GM23338 (cell line): Measurements from ENCODE around the gene CCIN. TPM values are rescaled to one million over a fixed set of nuclear protein-coding genes. Genes with fewer than 3 reads are reported as not detected.

ENCODE experiments used
- ATAC-seq: fragments of 200-7000 bp; cut with Tn5 transposase; 3 replicates; pipeline ENCODE4 v1.9.1; 2020
- DNase-seq: peaks from one replicate; pipeline ENCODE4 v3.0.0-alpha.2; 2015; ENCODE audit warnings: low spot score
- H2AFZ ChIP-seq: fragments of 200-600 bp; sonication (generic); 2 replicates; pipeline ENCODE4 v1.8.0; 2016; ENCODE audit warnings: antibody characterized with exemption, mild to moderate bottlenecking, moderate library complexity
- H3F3A ChIP-seq: fragments of 200-600 bp; sonication (generic); replicated peaks from 2 replicates; pipeline ENCODE4 v1.8.0; 2017; ENCODE audit warnings: antibody characterized with exemption, mixed run types, low read depth
- H3K27ac ChIP-seq: fragments of 200-600 bp; sonication (generic); 2 replicates; pipeline ENCODE4 v1.6.1; 2016; ENCODE audit warnings: low read depth
- H3K27me3 ChIP-seq: fragments of 200-600 bp; sonication (generic); 2 replicates; pipeline ENCODE4 v1.8.0; 2016; ENCODE audit warnings: mild to moderate bottlenecking, mixed run types, moderate library complexity; ENCODE audit not compliant: insufficient read depth
- H3K36me3 ChIP-seq: fragments of 200-600 bp; sonication (generic); 2 replicates; pipeline ENCODE4 v1.8.0; 2016; ENCODE audit warnings: mild to moderate bottlenecking; ENCODE audit not compliant: insufficient read depth
- H3K4me1 ChIP-seq: fragments of 200-600 bp; sonication (generic); 2 replicates; pipeline ENCODE4 v1.8.0; 2016; ENCODE audit warnings: mild to moderate bottlenecking, moderate library complexity; ENCODE audit not compliant: insufficient read depth
- H3K4me2 ChIP-seq: fragments of 200-600 bp; sonication (generic); 2 replicates; pipeline ENCODE4 v1.7.1; 2017; ENCODE audit warnings: mixed run types
- H3K4me3 ChIP-seq: fragments of 200-600 bp; sonication (generic); 2 replicates; pipeline ENCODE4 v1.6.1; 2016; ENCODE audit warnings: mixed run types
- H3K79me2 ChIP-seq: fragments of 200-600 bp; sonication (generic); replicated peaks from 2 replicates; pipeline ENCODE4 v1.8.0; 2017; ENCODE audit warnings: mild to moderate bottlenecking; ENCODE audit not compliant: insufficient read depth
- H3K9me2 ChIP-seq: fragments of 200-600 bp; sonication (generic); 2 replicates; pipeline ENCODE4 v1.8.0; 2017; ENCODE audit not compliant: insufficient read depth
- H4K20me1 ChIP-seq: fragments of 200-600 bp; sonication (generic); replicated peaks from 2 replicates; pipeline ENCODE4 v1.8.0; 2017; ENCODE audit warnings: mild to moderate bottlenecking; ENCODE audit not compliant: insufficient read depth
- H3K27ac Mint-ChIP-seq: 2 replicates; pipeline ENCODE4 v1.8.0; 2020; ENCODE audit warnings: inconsistent platforms, mild to moderate bottlenecking, moderate library complexity, mixed read lengths
- H3K27me3 Mint-ChIP-seq: 3 replicates; pipeline ENCODE4 v1.8.0; 2022; ENCODE audit warnings: low read depth, mild to moderate bottlenecking, moderate library complexity, mixed read lengths, inconsistent platforms; ENCODE audit not compliant: insufficient read depth, poor library complexity
- H3K36me3 Mint-ChIP-seq: 3 replicates; pipeline ENCODE4 v1.8.0; 2021; ENCODE audit warnings: low read depth, mild to moderate bottlenecking, inconsistent platforms, moderate library complexity, mixed read lengths
- H3K4me1 Mint-ChIP-seq: 3 replicates; pipeline ENCODE4 v1.8.0; 2020; ENCODE audit warnings: mild to moderate bottlenecking, inconsistent platforms, mixed read lengths
- H3K4me3 Mint-ChIP-seq: 3 replicates; pipeline ENCODE4 v1.8.0; 2021; ENCODE audit warnings: moderate library complexity, mild to moderate bottlenecking, inconsistent platforms, mixed read lengths
- H3K9me3 Mint-ChIP-seq: 3 replicates; pipeline ENCODE4 v1.8.0; 2020; ENCODE audit warnings: moderate library complexity, mild to moderate bottlenecking, inconsistent platforms, mixed read lengths
- CREB1 ChIP-seq: fragments of 250-450 bp; sonication (Bioruptor Pico); IDR thresholded peaks from 2 replicates; pipeline ENCODE4 v1.5.0; 2020; ENCODE audit warnings: low read depth, mild to moderate bottlenecking, moderate library complexity
- CTCF ChIP-seq, 2 experiments: fragments of 200-600 bp in 1 of 2; sonication (generic) in 1 of 2; conservative IDR thresholded peaks; 2 replicates each; pipeline versions ENCODE4 v1.5.1 to v1.6.1; 2016 to 2017; ENCODE audit warnings: antibody characterized with exemption in 2 of 2, low read depth in 2 of 2, mild to moderate bottlenecking in 2 of 2, moderate library complexity in 1 of 2
- ETS1 ChIP-seq: IDR thresholded peaks from 2 replicates; pipeline ENCODE4 v1.6.1; 2016; ENCODE audit warnings: antibody characterized with exemption
- EZH2phosphoT487 ChIP-seq: fragments of 200-600 bp; sonication (generic); IDR thresholded peaks from one replicate; pipeline ENCODE4 v1.8.1; 2018; ENCODE audit warnings: antibody characterized with exemption; ENCODE audit not compliant: unreplicated experiment
- POLR2AphosphoS5 ChIP-seq: IDR thresholded peaks from 2 replicates; pipeline ENCODE4 v1.6.1; 2016; ENCODE audit warnings: antibody characterized with exemption, low read depth
- ZNF114 ChIP-seq: fragments of 250-450 bp; sonication (Bioruptor Pico); IDR thresholded peaks from 2 replicates; pipeline ENCODE4 v1.5.0; 2020; ENCODE audit warnings: mild to moderate bottlenecking, moderate library complexity
- ZNF331 ChIP-seq: fragments of 250-450 bp; sonication (Bioruptor Pico); IDR thresholded peaks from 2 replicates; pipeline ENCODE4 v1.5.0; 2020; ENCODE audit warnings: low read depth, mild to moderate bottlenecking, moderate library complexity
- polyA plus RNA-seq: library from polyadenylated mRNA; unstranded; fragments of >200 nt; fragmentation: Nextera tagmentation; extraction: Ambion mirVana; gene quantifications from 2 replicates; pipeline ENCODE4 v1.2.1, GENCODE V29; 2016
- total RNA-seq: library from RNA; depleted of rRNA; stranded (reverse); fragments of >200 nt; shearing (Covaris generic); gene quantifications from 2 replicates; pipeline ENCODE4 v1.2.3, GENCODE V29; 2014

The CCIN gene
- total and polyA plus RNA-seq, 2 experiments from 2014 or later = 0.14 TPM; not detected in 1

- TF ChIP-seq ZNF114 (CRISPR knock-in tag) (no peak), EZH2phosphoT487 (no peak), ZNF331 (CRISPR knock-in tag) (no peak), CREB1 (CRISPR knock-in tag) (no peak), POLR2AphosphoS5 (no peak), ETS1 (no peak), CTCF (conservative IDR thresholded peaks at IDR 0.05; ENCODE audit: low read depth in 2 of 2) (no peak)
Observed at GRCh38 chr9:36140086-36141084, 28.8 kb upstream of the CCIN start (continued).

- peaks cover 12% of the 10 kb centered on the region for H3K36me3 Mint-ChIP-seq
- ATAC-seq (peak; percentile 48), DNase-seq (peak; percentile 59)
- H3K27me3 ChIP-seq = peaks cover 38% of the 10 kb centered on the region
- no peak overlapping the region for H3K27ac ChIP-seq
- no peak overlapping the region for H3K27ac Mint-ChIP-seq
- peaks cover 11% of the 10 kb centered on the region for H3K9me3 Mint-ChIP-seq
- H3K4me1 ChIP-seq = peaks cover 11% of the 10 kb centered on the region; the same call in 1 of the 2 replicates
- H3K79me2 ChIP-seq = no peaks in the 10 kb centered on the region
- H4K20me1 ChIP-seq = peaks cover 6% of the 10 kb centered on the region; the same call in 1 of the 2 replicates
- no peak overlapping the region for H3K4me3 Mint-ChIP-seq
- no peak overlapping the region for H2AFZ ChIP-seq
- no peak overlapping the region for H3K4me2 ChIP-seq
- H3K4me1 Mint-ChIP-seq = peaks cover 16% of the 10 kb centered on the region
- no peaks in the 10 kb centered on the region for H3F3A ChIP-seq
- no peak overlapping the region for H3K4me3 ChIP-seq
- H3K27me3 Mint-ChIP-seq = peaks cover 26% of the 10 kb centered on the region
- no peaks in the 10 kb centered on the region for H3K36me3 ChIP-seq
- 0 out of 2 replicates have a peak, but pooled peaks cover 3% of the 10 kb centered on the region for H3K9me2 ChIP-seq
- TF ChIP-seq EZH2phosphoT487 = no peak
- peak; percentile 36 to 61 for TF ChIP-seq CTCF (conservative IDR thresholded peaks at IDR 0.05; ENCODE audit: low read depth in 2 of 2)
Observed at GRCh38 chr9:36141288-36141687, 27.9 kb upstream of the CCIN start.
